Measurements from ENCODE around the gene SYNJ2.

SYNJ2 gene

GRCh38 chr6:158063736-158064135 lies 82.1 kb downstream of the SYNJ2 start:
- DNase-seq = no peak

- no peak for DNase-seq
These were observed 83.1 kb downstream of the SYNJ2 start for GRCh38 chr6:158064725-158065251.

GRCh38 chr6:158066136-158066781 lies 84.6 kb downstream of the SYNJ2 start:
- DNase-seq = peak; percentile 17

- DNase-seq = no peak
These were observed 85.9 kb downstream of the SYNJ2 start for GRCh38 chr6:158067436-158068015.

GRCh38 chr6:158068156-158068892 lies 86.7 kb downstream of the SYNJ2 start:
- no peak for DNase-seq

- no peak for DNase-seq
These were observed 87.5 kb downstream of the SYNJ2 start for GRCh38 chr6:158068893-158069799.

- no peak for DNase-seq
These were observed 88.1 kb downstream of the SYNJ2 start for GRCh38 chr6:158069800-158070195.

- no peak for DNase-seq
These were observed 88.8 kb downstream of the SYNJ2 start for GRCh38 chr6:158070513-158070912.

GRCh38 chr6:158071121-158072082 lies 89.7 kb downstream of the SYNJ2 start:
- DNase-seq = no peak

GRCh38 chr6:158072083-158072721 lies 90.5 kb downstream of the SYNJ2 start:
- DNase-seq = peak; percentile 45

- DNase-seq = no peak
These were observed 92.1 kb downstream of the SYNJ2 start for GRCh38 chr6:158073776-158074175.

- DNase-seq = no peak
These were observed 94.9 kb downstream of the SYNJ2 start for GRCh38 chr6:158076548-158076947.

GRCh38 chr6:158077676-158078075 lies 96.0 kb downstream of the SYNJ2 start:
- DNase-seq = no peak

GRCh38 chr6:158078320-158078719 lies 96.7 kb downstream of the SYNJ2 start:
- DNase-seq = no peak

GRCh38 chr6:158080849-158081656 lies 99.4 kb downstream of the SYNJ2 start:
- DNase-seq = no peak

GRCh38 chr6:158081657-158081935 lies 99.9 kb downstream of the SYNJ2 start:
- peak; percentile 90 for DNase-seq

GRCh38 chr6:158083455-158084325 lies 102.0 kb downstream of the SYNJ2 start:
- no peak for DNase-seq

GRCh38 chr6:158085261-158086053 lies 103.8 kb downstream of the SYNJ2 start:
- DNase-seq = no peak
